GM19240 (cell line): Measurements from ENCODE around the gene BTAF1.
"Not testable (repeated sequence)": the region's sequence is repeated elsewhere in the genome, so short reads cannot be mapped to it uniquely, and the experiment has no call there.

ENCODE experiments used
- DNase-seq: peaks from one replicate; pipeline ENCODE4 v3.0.0; 2011; ENCODE audit warnings: low spot score; ENCODE audit not compliant: insufficient read length

Gene BTAF1

DNA sequence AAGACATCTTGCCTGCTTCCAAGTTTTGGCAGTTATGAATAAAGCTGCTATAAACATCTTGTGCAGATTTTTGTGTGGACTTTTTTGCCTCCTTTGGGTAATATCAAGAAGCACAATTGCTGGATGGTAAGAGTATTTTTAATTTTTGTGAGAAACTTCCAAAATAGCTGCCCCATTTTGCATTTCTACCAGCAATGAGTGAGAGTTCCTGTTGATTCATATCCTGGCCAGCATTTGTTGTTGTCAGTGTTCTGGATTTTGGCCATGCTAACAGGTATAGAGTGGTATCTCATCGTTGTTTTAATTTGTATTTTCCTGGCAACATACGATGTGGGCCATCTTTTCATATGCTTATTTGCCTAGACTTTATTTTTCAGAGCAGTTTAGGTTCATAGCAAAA, 53.9 kb downstream of the BTAF1 start:
- DNase-seq = no peak

GRCh38 chr10:91978585-91978984, 55.0 kb downstream of the BTAF1 start:
- DNase-seq = no peak

DNA sequence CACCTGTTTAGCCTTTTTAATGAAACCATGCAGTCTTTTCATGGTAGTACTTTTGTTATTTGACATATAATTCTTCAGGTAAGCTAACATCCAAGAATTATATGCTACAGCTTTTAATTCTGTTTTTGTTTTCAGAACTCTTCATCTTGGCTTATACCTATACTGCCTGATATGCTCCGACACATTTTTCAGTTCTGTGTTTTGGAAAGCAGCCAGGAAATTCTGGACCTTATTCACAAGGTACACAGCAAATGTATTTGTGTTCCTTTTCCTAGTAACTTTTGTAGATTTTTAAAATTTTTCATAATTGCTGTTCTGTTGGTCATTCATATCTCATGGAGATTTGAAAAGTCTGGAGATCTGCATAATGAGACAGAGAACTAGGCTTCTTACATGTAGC, 56.7 kb downstream of the BTAF1 start:
- no peak for DNase-seq

GRCh38 chr10:91983416-91983815, 59.8 kb downstream of the BTAF1 start:
- DNase-seq = no peak

DNA sequence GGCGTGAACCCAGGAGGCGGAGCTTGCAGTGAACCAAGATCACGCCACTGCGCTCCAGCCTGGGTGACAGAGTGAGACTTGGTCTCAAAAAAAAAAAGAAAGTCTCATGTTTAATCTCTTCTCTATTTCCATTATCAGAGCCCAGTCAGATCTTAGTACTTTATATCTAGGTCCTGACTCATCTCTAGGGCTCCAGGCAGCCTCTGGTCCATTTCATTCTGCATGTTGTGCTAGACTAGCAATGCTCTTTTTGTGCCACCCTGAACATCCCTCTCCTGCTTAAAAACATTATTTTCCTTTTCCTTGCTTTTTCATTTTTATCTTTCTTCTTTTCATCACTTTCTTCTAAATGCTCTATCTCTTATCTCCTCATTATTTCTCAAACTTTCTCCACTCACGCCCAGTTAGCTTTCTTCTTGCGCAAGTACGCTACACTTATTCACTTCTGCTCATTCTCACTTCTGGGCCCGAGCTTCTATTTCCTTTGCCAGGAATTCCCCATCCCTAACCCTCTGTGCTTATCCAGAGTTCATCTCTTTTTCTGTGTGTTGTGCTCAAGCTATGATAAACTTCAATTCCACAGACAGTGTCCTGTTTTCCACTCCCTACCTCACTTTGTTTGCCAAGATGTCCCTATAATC, 63.9 kb downstream of the BTAF1 start:
- DNase-seq = no peak

- no peak for DNase-seq
These were observed 68.5 kb downstream of the BTAF1 start for GRCh38 chr10:91992031-91992430.

GRCh38 chr10:91996266-91996665, 72.7 kb downstream of the BTAF1 start:
- DNase-seq = no peak

- no peak for DNase-seq
These were observed 78.0 kb downstream of the BTAF1 start for GRCh38 chr10:92001581-92001980.

- no peak for DNase-seq
These were observed 78.4 kb downstream of the BTAF1 start for GRCh38 chr10:92001995-92002394.

- DNase-seq = no peak
These were observed 79.7 kb downstream of the BTAF1 start for GRCh38 chr10:92003258-92003657.

- DNase-seq = no peak
These were observed 82.4 kb downstream of the BTAF1 start for GRCh38 chr10:92005978-92006377.

- DNase-seq = no peak
These were observed 85.9 kb downstream of the BTAF1 start for GRCh38 chr10:92009445-92009844.

DNA sequence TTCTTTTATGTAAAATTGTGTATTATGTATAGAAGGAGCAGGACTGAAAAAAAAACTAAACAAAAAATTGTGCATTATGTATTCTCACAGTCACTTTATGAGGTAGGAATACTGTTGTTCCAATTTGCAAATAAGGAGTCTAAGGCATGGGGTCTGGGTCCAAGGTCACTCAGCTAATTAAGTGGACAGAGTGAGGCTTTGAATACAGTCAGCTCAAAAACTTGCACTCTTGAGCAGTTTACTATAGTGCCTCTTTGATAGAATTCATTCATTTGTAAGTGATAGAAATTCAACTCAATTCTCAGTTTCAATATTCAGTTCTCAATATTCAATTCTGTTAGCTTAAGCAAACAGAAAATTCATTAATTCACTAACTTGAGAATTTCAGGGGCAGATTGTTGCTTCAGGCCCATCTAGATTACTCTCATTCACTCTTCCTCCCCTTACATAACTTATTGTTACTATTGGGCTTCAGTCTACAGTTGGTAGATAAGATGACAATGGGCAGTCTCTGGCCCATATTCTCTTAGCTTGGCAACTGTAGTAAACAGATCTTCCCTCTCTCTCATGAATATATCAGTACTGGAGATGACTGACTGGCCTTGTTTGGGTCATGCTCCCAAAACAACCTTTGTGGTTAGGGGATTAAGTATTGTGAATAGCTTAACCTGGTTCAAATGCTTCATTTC, 86.6 kb downstream of the BTAF1 start:
- DNase-seq = no peak

DNA sequence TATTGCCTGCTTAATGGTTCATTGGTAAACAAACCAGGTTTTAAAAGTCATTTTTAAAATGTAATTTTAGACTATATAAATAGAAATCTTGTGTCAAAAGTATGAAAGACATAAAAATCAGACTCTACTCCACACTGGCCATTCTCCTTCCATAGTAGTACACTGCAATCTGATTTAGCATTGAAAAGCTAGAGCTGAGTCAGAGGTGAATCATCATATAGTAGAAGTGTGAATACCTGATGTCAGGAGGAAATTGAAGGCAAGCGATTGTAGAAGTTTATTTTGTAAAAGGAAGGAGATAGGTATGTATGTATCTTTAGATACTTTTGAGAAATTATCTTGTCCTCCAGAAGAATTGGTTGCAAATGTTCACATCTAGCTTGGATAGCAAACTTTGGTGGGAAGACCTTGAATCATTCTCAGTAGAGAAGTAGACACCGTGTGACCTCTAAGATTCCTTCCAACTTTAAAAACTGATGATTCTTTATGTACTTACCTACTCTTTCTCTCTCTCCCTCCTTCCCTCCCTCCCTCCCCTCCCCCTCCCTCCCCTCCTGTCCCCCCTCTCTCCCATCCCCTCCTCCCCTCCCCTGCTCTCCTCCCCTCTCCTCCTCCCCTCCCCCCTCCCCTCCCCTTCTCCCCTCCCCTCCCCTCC, 88.1 kb downstream of the BTAF1 start:
- DNase-seq = no peak

DNA sequence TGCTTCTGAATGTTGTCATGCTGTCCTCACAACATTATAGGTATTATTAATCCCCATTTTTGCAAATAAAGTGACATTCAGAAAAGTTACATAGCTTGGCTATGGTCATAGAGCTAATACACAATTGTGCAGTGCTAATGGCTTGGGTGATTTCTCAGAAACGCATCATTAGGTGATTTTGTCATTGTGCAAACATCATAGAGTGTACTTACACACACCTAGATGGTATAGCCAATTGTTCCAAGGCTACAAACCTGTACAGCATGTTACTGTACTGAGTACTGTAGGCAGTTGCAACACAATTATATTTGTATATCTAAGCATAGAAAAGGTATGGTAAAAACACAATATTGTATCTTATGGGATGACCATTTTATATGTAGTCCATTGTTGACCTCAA, 91.0 kb downstream of the BTAF1 start:
- DNase-seq = no peak

DNA sequence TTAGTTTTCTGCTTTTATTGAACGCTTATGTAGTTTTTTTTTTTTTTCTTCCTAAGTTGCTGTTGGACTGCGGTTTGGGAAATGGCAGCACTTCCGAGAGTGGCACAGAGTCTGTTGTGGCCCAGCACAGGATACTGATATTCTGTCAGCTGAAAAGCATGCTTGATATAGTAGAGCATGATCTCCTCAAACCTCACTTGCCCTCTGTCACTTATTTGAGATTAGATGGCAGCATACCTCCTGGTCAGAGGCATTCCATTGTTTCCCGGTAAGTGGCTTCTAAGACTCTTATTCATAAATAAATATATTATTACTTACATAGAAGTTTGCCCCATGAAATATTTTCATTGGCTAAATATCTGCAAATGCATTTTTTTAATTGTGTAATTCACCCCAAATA, 101.1 kb downstream of the BTAF1 start:
- no peak for DNase-seq

GRCh38 chr10:92025340-92025739, 101.8 kb downstream of the BTAF1 start:
- DNase-seq = not testable (repeated sequence)

- no peak for DNase-seq
These were observed 103.6 kb downstream of the BTAF1 start for GRCh38 chr10:92027141-92027540.

GRCh38 chr10:92031580-92031979, 108.0 kb downstream of the BTAF1 start:
- DNase-seq = no peak

- DNase-seq = not testable (repeated sequence)
These were observed 109.5 kb downstream of the BTAF1 start for GRCh38 chr10:92033070-92033469.

- DNase-seq = no peak
These were observed 115.4 kb downstream of the BTAF1 start for GRCh38 chr10:92038949-92039348.

DNA sequence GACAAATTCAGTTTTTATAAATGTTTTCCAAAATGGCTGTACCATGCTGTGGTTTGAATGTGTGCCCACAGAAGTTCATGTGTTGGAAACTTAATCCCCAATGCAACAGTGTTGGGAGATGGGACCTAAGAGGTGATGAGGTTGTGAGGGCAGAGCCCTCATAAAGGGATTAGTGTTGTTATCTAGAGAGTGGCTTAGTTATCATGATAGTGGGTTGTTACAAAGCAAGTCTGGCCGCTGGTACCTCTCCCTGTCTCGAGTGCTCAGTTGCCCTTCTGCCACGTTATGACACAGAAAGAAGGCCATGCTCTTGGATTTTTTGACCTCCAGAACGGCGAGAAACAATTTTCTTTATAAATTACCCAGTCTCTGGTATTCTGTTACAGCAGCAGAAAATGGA, 119.0 kb downstream of the BTAF1 start:
- DNase-seq = no peak

DNA sequence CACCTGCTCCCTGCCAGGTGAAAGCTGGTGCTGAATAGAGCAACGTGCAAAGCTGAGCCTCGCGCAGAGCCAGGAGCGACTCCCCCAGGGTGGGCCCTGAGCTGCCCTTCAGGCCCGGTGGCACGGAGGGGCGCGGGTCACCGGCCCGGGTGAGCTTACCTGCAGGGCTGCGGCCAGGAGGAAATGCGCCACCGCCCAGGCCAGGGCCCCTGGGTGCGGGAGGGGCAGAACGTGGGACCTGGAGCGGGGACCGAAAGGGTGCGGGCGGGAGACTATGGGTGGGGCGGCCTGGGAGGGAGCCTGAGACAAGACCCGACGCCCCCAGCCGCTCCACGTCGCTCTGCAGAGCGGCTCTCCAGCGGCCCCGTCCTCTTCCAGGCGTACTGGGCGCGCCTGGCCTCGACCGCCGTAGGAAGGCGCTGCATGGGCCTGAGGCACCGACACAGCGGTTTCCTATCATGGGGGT, 122.1 kb downstream of the BTAF1 start:
- no peak for DNase-seq
